ENCODE data around the gene RNF7. TPM values are rescaled to one million over a fixed set of nuclear protein-coding genes. Genes with fewer than 3 reads are reported as not detected.

Gene RNF7
- total and polyA plus RNA-seq, 9 of the 15 experiments (the other 6 are each of a cell fraction or from before 2014, with no cell fraction given): 38.8 to 133 (median 80.5) TPM

- TF ChIP-seq RCOR1 (IDR thresholded peaks at IDR 0.05; ENCODE audit: borderline replicate concordance in 1 of 2, low read depth in 2 of 2, low read length in 2 of 2) (peak in 1 of 2 experiments; percentile 46; a peak in 1 of 4 replicates), MEF2D (tag; conservative IDR thresholded peaks at IDR 0.05; ENCODE audit: low read depth) (no peak; the same call in 1 of the 2 replicates), JUND (IDR thresholded peaks at IDR 0.05; ENCODE audit: borderline replicate concordance, low read depth, low read length) (0 out of 2 replicates have a peak, but pooled peaks have one; percentile 7), JUND (tag; IDR thresholded peaks at IDR 0.05; ENCODE audit: borderline replicate concordance, low read depth, low read length) (no peak; the same call in 2 of the 3 replicates), PCBP1 (IDR thresholded peaks at IDR 0.05; ENCODE audit: low read depth, low read length, poor library complexity, severe bottlenecking) (no peak), HSF4 (CRISPR knock-in tag; IDR thresholded peaks at IDR 0.05; ENCODE audit: borderline replicate concordance) (no peak), ZMIZ1 (IDR thresholded peaks at IDR 0.05; ENCODE audit: low read depth in 2 of 2, low read length in 2 of 2) (no peak), CHD7 (IDR thresholded peaks at IDR 0.05; ENCODE audit: low read depth, low read length) (no peak), TEAD4 (IDR thresholded peaks at IDR 0.05; ENCODE audit: low read length) (peak; percentile 62; the same call in 1 of the 2 replicates), TEAD4 (CRISPR knock-in tag; IDR thresholded peaks at IDR 0.05; ENCODE audit: borderline replicate concordance) (no peak)
Measured at GRCh38 chr3:141735176-141735575, 2.9 kb upstream of the RNF7 start (continued).

Measured in K562 (cell line).